OCI-LY1 (cell line): ENCODE measurements around the gene LSS.

ENCODE experiments used
- EZH2 ChIP-seq: fragments of 200-600 bp; sonication (generic), shearing (Covaris generic); IDR thresholded peaks from 2 replicates; pipeline ENCODE4 v1.8.0; 2017; ENCODE audit warnings: borderline replicate concordance, mixed run types, mild to moderate bottlenecking, antibody characterized with exemption, low read length, moderate library complexity, mixed read lengths
- TF ChIP-seq, protein P1 (sequence below): fragments of 200-600 bp; sonication (generic), shearing (Covaris generic); IDR thresholded peaks from 2 replicates; pipeline ENCODE4 v1.5.1; 2017; ENCODE audit warnings: mild to moderate bottlenecking, antibody characterized with exemption, low read length, moderate library complexity, mixed read lengths

- TF ChIP-seq, protein P1, sequence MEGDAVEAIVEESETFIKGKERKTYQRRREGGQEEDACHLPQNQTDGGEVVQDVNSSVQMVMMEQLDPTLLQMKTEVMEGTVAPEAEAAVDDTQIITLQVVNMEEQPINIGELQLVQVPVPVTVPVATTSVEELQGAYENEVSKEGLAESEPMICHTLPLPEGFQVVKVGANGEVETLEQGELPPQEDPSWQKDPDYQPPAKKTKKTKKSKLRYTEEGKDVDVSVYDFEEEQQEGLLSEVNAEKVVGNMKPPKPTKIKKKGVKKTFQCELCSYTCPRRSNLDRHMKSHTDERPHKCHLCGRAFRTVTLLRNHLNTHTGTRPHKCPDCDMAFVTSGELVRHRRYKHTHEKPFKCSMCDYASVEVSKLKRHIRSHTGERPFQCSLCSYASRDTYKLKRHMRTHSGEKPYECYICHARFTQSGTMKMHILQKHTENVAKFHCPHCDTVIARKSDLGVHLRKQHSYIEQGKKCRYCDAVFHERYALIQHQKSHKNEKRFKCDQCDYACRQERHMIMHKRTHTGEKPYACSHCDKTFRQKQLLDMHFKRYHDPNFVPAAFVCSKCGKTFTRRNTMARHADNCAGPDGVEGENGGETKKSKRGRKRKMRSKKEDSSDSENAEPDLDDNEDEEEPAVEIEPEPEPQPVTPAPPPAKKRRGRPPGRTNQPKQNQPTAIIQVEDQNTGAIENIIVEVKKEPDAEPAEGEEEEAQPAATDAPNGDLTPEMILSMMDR = no peak
- TF ChIP-seq EZH2 = no peak
Measured at GRCh38 chr21:46188226-46189212, 40.1 kb downstream of the LSS start.
